Measurements from ENCODE around the gene PQBP1. TPM values are rescaled to one million over a fixed set of nuclear protein-coding genes. Genes with fewer than 3 reads are reported as not detected.
"Not testable (repeated sequence)": the region's sequence is repeated elsewhere in the genome, so short reads cannot be mapped to it uniquely, and the experiment has no call there.

PQBP1 gene, protein sequence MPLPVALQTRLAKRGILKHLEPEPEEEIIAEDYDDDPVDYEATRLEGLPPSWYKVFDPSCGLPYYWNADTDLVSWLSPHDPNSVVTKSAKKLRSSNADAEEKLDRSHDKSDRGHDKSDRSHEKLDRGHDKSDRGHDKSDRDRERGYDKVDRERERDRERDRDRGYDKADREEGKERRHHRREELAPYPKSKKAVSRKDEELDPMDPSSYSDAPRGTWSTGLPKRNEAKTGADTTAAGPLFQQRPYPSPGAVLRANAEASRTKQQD
- total RNA-seq, result 64.1 and 71.0 TPM in 2 replicates

DNA sequence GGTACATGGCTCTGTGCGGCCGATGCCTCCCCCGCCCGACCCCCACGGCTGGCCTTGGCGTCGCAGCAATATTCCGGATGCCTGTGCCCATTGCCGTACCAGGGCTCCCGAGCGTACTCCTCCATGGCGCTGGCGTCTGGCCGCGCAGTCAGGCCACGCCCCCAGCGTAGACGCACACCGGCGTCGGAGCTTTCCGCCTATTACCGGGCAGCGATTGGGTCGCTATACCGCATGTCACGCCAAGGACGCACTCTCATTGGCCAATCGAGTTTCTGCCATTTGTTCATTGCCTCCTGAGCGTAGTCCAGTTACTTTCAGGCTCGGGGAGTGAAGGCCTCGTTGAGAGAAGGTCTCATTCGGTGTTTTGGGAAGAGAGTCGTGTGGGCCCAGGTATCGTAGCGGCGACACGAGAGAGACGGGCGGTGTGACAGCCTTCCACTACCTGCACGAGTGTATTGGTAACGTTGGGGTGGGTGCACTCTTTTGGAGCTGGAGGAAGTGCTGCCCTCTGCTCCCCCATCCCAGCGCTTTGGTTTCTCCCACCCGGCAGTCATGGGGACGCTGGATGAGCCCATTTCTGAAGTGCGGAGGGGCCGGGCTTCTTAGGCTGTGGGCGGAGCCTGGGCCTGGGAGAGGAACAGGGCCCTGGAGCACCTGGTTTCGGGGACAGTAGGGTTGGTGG lies at the start of gene PQBP1, which contains the start of gene TIMM17B:
Gene PQBP1 (plus strand): TSS at position 306 of the 682 bp plus-strand sequence. CDS start 580 bp downstream, outside the sequence.
Gene TIMM17B (minus strand): TSS at position 144 of the 682 bp plus-strand sequence. CDS start 19 bp downstream, at position 125.
- DNase-seq (ENCODE audit: low read depth in 2 of 2), result peak; percentile 96 to 97

DNA sequence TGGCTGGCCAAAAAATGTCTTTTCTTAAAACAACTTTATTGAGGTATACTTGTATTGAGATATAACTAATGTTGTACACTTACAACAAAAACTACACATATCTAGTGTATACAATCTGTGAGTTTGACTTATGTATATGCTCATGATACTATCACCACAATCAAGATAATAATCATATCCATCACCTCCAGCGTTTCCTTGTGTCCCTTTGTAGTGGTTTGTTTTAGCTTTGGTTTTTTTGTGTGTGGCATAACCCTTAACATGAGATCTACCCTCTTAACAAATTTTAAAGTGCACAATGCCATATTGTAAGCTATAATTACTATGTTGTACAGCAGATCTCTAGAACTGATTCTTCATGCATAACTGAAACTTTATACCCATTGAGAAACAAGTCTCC lies 48.9 kb upstream of the PQBP1 start:
- no peak for DNase-seq (ENCODE audit: low read depth in 2 of 2)

DNA sequence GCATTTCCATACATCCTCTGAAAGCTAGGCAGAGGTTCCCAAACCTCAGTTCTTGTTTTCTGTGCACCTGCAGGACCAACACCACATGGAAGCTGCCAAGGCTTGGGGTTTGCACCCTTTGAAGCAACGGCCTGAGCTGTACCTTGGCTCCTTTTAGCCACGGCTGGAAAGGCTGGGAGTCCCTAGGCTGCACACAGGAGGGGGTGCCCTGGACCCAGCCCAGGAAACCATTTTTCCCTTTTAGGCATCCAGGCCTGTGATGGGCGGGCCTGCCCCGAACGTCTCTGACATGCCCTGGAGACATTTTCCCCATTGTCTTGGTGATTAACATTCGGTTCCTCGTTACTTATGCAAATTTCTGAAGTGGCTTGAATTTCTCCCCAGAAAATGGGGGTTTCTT lies 44.9 kb upstream of the PQBP1 start:
- no peak for DNase-seq (ENCODE audit: low read depth in 2 of 2)

DNA sequence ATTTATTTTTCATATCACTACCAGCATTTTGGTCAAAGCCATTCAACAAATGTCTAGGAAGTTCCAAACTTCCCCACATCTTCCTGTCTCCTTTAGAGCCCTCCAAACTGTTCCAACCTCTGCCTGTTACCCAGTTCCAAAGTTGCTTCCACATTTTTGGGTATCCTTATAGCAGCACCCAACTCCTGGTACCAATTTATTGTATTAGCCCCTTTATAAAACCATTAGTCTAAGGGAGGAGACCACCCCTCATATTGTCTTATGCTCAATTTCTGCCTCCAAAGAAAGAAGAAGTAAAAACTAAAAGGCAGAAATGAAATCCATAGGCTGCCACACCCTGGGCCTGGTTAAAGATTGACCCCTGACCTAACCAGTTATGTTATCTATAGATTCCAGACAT lies 44.2 kb upstream of the PQBP1 start:
- not testable (repeated sequence) for DNase-seq (ENCODE audit: low read depth in 2 of 2)

DNA sequence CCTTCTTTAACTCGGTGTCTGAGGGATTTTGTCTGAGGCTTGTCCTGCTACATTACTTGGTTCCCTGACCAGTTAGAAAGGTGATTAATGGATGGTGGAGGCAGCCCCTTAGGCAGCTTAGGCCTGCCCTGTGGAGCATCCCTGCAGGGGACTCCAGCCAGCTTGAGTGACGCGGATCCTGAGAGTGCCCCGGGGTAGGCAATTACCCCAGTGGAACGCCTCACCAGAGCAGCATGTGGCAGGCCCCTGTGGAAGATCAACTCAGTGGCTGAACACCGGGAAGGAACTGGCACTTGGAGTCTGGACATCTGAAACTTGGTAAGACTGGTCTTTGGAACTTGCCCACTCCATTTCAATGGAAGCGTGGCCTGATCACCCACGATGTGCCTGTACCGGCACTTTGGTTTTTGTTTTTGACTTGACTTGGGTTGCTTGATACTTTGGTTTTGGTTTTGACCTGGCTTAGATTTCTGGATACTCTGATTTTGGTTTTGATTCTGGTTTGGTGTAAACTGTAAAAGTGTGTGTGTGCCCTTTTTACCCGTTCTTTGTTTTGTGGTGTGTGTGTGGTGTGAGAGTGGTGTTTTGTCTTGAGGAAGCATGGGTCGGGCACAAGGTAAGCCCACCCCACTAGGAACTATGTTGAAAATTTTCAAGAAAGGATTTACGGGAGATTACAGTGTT lies 43.5 kb upstream of the PQBP1 start:
- DNase-seq (ENCODE audit: low read depth in 2 of 2), result not testable (repeated sequence)

DNA sequence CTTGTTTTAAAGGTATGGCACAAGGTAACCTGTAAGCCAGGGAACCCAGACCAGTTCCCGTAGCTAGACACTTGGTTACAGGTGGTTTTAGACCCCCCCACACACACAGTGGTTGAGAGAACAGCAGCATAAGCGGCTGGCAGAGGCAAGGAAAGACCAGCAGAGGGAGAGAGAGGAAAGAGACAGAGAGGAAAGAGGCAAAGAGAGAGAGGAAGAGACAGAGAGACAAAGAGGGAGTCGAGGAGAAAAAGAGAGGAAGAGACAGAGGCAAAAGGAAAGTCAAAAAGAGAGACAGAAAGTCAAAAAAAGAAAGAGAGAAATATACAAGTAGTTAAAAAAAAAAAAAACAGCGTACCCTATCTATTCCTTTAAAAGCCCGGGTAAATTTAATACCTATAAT lies 42.8 kb upstream of the PQBP1 start:
- DNase-seq (ENCODE audit: low read depth in 2 of 2), result no peak

DNA sequence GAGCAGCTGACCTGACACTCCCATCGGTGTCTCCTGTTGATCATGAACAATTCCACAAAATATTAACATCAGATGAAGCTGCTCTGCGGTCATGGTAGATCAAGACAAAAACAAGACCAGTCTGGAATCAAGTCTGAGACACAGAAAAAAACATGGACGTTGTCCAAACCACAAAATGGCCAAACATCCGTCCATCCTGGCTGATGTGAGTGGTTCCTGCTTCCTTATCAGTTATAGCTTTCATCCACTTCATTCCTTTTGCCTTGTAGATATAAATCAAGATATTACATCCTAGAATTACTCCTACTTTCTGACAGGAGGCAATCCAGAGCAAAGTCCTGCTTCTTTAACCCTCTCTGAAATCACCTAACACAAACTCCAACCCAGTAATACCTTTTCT lies 33.5 kb upstream of the PQBP1 start:
- DNase-seq (ENCODE audit: low read depth in 2 of 2), result peak in 1 of 2 donors; percentile 31

DNA sequence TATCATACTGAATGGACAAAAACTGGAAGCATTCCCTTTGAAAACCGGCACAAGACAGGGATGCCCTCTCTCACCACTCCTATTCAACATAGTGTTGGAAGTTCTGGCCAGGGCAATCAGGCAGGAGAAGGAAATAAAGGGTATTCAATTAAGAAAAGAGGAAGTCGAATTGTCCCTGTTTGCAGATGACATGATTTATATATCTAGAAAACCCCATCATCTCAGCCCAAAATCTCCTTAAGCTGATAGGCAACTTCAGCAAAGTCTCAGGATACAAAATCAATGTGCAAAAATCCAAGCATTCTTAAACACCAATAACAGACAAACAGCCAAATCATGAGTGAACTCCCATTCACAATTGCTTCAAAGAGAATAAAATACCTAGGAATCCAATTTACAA lies 25.7 kb upstream of the PQBP1 start:
- not testable (repeated sequence) for DNase-seq (ENCODE audit: low read depth in 2 of 2)

DNA sequence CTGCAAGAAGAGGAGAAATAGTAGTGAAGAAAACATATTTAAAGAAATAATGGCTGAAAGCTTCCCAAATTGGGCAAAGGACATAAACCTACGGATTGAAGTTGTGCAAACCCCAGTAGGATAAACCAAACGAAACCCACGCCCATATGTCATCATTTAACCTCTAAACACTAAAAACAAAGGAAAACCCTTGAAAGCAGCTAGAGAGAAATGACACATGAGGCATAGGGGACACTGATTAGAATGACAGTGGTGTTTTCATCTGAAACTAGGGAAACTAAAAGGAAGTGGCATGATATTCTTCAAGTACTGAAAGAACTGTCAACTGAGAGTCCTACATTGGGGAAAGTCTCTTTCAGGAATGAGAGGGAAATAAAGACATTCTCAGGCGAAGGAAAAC lies 20.8 kb upstream of the PQBP1 start:
- not testable (repeated sequence) for DNase-seq (ENCODE audit: low read depth in 2 of 2)

DNA sequence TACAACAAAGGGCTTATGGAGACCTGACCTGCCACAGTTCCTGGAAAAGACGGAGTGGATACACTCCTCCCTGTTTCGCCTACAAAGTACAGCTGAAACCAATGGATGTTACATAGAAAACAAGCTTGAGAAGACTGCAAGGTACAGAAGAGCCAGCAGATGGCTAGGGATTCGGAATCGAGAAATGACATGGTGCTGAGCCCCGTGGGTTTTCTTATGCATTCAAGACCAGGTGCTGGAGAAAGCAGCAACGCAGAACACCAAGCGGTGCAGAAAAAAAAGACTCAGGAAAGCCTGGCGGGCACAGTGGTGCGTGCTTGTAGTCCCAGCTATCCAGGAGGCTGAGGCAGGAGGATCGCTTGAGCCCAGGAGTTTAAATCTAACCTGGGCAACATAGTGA lies 14.0 kb upstream of the PQBP1 start:
- no peak for DNase-seq (ENCODE audit: low read depth in 2 of 2)

DNA sequence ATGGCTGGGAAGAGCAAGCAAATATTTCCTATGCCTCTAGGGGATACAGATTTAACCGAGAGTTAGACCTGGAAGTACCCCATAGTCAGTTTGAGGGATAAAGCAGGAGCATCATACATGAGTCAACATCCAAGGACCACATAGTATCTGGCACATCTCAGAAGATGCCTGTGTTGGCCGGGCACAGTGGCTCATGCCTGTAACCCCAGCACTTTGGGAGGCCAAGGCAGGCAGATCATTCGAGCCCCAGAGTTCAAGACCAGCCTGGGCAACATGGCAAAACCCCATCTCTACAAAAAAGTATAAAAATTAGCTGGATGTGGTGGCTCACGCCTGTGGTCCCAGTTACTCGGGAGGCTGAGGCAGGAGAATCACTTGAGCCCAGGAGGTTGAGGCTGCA lies 11.1 kb upstream of the PQBP1 start:
- DNase-seq (ENCODE audit: low read depth in 2 of 2), result not testable (repeated sequence)

DNA sequence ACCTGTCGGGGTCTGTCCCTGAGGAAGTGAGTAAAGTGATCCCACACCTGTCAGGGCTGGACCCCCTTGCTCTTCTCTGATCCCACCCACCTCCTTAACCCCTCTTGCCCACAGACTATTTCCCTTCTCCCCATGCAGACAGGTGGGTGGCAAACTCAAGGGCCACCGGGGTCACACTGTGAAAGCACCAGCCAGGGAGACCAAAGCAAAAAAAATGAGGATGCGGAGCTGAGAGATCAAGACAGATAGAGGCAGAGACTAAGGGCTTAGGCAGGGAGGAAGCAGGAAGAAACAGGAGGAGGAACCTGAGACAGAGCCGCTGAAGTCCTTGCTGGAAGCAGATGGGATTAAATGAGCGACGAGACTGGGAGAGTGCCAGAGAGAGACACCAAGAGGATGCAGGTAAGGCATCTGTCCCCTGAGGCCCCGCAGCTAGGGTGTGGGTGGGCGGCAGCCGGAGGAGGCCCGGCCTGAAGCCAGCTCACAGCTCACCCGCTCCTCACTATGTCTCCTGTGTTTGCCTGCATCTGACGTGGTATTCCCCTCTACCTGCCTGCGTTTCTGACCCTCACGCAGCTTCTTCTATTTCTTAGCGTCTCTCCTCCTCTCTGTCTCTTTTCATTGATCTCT lies 7.3 kb upstream of the PQBP1 start:
- DNase-seq (ENCODE audit: low read depth in 2 of 2), result no peak

DNA sequence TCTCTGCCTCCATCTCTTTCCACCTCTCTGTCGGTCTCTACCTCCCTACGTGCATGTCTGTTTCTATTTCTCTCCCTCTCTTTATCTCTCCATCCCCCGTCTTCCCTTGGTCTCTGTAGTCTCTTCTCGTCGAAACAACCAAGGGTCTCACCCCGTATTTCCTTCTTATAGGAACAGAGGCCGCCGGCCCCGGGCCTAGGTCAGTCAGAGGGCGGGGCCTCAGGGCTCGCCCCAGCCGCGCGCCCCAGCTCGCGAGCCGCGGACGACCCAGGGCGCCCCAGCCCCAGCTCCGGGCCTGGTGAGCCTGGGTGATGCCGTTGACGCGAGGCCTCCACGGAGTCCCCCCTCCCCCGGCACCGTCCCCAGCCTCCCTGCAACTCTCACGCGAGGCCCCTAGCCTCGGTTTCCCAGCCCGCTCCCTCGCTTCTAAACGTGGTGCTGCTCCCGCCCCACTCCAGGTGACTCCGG lies 6.8 kb upstream of the PQBP1 start:
- no peak for DNase-seq (ENCODE audit: low read depth in 2 of 2)

DNA sequence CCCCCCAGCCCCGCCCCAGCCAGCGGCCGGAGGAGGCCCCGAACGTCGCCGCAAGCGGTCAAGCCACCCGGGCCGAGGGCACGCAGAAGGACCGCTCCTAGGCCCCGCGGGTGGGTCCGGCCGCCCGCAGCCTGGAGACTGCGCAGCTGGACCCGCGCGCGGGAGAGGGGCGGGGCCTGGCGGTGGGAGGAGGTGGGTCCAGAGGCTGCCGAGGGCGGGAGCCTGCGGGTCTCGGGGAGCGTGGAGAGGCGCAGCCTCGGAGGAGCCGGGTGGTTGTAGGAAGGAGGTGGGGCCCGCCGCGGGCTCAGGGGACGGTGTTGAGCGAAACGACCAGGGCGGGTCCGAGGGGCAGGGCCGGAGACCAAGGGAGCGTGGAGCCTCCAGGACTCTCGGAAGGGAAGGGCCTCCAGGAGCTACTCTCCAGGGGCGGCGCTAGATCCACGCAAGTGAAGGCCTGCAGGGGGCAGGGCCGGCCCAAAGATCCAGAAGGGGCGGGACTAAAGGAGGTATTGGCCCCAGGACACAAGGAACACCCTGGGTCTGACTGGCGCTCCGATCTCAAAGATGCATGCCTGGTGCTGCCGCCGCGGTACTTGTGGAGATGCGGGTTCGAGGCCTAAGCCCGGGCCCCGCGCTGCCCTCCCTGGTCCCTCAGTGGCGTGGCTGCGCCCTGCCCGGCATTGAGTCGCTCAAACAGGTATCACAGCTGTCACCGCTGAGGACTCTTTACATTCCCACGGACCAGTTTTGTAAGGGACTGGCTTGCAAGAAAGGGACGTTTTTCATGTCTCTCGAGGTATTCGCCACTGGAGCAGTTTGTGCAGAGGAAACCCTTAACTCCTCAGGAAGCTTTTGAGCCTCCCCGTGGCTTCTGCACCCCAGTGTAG lies 6.1 kb upstream of the PQBP1 start:
- peak; percentile 65 to 73 for DNase-seq (ENCODE audit: low read depth in 2 of 2)

DNA sequence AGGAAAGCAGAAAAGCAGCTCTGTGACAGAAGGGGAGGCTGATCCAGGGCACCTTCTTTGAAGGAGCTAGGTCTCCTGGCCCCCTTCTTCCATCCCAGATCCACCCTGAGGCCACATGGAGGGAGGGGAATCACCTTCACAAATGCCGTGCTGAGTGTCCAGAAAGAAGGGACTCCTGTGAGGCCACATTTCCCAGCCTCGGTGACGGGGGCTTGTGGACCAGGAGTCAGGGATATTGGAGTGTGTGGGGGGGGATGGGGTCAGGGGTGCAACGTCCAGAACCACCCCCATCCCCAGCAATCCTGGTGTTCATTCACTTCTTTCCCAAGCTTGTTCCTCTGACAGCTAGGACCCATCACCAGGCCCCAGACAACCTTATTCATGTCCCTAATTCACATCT lies 4.8 kb upstream of the PQBP1 start:
- no peak for DNase-seq (ENCODE audit: low read depth in 2 of 2)

DNA sequence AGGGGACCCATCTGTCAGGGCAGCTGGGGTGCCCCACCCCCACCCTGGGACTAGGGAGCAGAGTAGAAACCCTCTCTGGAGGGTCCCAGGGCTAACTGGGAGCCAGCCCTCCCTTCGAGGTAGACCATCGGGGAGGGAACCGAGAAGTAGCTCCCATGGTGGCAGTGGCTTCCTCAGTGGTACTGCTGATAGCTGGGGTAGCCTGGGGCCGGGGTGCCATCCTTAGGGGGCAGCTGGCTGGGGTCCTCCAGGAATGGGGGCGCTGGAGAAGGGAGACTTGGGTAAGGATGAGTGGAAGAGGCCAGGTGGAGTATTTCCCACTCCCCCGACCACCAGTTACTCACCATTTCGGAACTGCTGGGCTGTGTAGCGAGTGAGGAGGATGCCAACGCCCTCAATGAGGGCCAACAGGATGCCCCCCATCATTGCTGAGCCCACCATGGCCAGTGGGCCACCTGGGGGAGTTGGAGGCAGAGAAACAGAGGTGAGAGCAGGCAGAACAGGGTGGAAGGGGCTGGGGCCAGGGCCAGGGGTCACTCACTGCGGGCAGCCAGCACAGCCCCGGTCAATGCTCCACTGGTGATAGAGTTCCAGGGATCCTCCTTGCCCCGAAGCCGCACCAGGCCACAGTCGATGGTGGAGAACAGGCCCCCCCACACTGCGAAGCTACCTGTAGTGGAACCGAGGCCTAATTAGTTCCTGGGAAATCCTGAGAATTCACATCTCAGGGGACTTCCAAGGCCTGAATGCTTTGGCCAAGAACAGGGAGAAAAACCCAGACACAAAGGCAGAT lies 4.0 kb upstream of the PQBP1 start:
- DNase-seq (ENCODE audit: low read depth in 2 of 2), result no peak

DNA sequence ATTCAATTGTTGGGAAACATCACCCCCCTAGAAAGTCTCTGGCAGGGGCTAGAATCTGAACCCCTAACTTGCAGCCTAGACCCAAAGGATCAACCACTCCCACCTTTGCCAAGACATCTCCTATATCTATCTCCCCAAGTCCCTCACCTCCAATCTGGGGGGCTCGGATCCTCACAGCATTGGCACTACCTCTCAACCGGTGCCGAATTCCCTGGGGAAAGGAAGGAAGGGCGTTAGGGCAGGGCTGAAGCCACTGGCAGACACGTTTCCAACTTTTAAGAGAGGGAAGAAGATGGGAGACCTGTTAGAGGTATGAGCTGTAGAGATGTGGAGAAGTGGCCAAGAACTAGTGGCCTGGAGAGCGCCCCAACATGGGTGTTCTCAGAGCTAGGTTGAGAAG lies 2.8 kb upstream of the PQBP1 start:
- no peak for DNase-seq (ENCODE audit: low read depth in 2 of 2)

DNA sequence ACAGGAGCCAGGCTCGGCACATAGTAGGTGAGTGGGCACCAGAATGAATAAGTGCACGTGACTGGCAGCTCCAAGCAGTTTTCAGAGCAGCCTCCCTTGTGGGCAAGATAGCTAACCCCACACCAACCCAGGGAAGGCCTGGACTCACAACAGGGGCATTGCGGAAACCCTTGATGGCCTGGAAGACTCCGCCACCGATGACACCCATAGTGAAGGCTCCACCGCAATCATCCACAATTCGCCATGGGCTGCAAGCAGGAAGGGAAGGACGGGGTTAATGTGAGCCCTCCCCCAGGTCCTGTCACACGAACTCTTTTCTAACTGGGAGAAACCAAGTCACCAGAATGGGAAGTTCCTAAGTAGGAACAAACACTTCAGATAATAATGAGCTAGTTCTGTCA lies 1.1 kb upstream of the PQBP1 start:
- DNase-seq (ENCODE audit: low read depth in 2 of 2), result peak; percentile 12 to 52

DNA sequence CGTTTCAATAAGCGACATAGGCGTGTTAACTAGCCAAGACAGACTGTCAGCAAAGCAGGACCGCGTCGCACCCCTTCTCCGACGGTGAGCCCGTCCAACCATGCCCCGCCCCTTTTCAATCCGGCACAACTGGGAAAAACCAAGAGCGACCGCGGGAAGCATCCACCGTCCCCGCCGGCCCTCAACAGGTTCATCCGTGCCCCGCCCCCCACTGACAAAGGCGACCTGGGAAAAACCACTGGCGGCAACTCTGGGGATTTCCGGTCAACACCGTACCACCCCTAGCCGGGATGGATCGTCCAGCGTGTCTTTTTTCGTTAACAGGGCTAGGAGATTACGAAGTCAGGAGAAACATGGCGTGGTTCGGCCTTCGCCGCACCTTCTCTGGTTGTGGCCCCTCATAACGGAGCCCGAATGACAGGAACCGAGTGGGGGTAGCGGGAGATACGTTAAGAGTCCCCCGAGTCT lies 539 bp upstream of the PQBP1 start:
- peak; percentile 84 to 91 for DNase-seq (ENCODE audit: low read depth in 2 of 2)

DNA sequence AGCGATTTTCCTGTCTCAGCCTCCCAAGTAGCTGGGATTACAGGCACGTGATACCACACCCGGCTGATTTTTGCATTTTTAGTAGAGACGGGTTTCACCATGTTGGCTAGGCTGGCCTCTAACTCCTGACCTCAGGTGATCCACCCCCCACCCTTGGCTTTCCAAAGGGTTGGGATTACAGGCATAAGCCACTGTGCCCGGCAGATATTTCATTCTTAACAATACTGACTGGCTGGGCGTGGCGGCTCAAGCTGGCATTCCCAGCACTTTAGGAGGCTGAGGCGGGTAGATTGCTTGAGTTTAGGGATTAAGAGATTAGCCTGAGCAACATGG lies 1.3 kb downstream of the PQBP1 start:
- DNase-seq (ENCODE audit: low read depth in 2 of 2), result no peak
